GM10847 (cell line): ENCODE data around the gene ABHD12B.

Experiments
- POLR2A ChIP-seq: IDR thresholded peaks from 2 replicates; pipeline ENCODE4 v1.6.1; 2011; ENCODE audit not compliant: insufficient read length; ENCODE audit errors: extremely low read depth

Gene ABHD12B

DNA sequence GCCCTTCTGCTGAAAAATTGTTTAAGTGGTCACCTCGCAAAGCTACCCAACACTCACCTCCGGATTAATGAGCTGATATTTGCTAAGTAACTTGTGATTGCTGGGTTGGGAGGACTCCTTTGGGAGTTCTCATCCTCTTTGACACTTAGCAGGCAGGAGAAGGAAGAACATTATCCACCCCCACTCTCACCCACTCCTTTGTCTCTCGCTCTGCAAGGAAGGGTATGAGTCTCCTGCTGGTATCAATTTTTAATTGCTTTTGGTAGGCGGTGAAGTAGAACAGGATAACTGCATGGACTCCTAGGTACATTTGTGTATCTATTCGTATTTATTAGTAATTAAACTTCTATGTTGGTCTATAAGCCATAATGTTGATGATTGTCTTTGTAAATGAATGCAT is 6.9 kb upstream of the ABHD12B start:
- no peak for TF ChIP-seq POLR2A

DNA sequence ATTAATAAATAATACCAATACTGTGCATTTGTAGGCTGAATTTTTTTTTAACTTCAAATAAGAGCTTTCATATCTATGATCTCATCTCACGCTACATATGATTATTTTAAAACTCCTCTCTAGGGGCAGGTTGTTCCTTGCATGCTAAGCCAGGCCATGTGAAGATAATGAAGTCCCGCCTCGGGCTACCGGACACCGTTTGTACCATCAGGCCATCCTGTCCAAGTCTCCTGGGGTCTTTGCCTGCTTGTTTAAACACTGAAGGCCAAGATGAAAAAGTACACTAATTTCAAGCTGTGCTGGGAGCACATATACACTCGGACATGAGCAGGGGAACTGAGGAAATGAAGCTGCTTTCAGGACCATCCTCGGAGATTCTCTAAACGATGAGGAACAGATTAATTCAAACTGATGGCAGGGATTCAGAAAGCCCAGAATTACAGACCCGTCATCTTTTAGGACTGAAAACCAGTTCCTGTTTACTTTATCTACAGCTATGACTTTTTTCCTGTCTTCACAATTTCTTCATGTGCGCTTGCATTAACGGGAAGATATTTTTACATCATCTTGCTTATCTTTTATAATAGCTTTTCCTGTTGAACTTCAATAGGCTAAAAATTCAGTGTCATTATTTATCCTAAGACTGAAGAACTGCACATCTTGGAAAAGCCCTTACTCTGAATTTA is 6.3 kb upstream of the ABHD12B start:
- TF ChIP-seq POLR2A = no peak

- TF ChIP-seq POLR2A = no peak
Observed at GRCh38 chr14:50871228-50871627, 625 bp upstream of the ABHD12B start.

DNA sequence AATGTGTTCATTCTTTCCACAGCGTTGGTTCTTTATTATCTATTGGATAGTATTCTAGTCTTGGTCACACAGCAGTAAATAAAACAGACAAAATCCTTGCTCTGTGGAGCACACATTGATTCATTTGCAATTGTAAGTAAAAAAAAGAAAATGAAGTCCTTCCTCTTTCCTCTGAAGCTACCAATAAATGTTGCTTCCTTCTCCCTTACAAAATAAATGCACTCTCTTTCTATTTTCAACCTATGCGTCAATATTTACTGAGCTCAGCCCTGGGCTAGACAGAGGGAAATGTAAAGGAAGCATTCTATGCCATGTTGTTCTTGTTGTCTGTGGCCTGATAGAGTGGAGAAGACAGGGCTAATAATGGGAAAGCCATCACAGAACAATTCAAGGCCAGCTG is 2.9 kb downstream of the ABHD12B start:
- TF ChIP-seq POLR2A = no peak

- no peak for TF ChIP-seq POLR2A
Observed at GRCh38 chr14:50875359-50876070, 3.7 kb downstream of the ABHD12B start.

DNA sequence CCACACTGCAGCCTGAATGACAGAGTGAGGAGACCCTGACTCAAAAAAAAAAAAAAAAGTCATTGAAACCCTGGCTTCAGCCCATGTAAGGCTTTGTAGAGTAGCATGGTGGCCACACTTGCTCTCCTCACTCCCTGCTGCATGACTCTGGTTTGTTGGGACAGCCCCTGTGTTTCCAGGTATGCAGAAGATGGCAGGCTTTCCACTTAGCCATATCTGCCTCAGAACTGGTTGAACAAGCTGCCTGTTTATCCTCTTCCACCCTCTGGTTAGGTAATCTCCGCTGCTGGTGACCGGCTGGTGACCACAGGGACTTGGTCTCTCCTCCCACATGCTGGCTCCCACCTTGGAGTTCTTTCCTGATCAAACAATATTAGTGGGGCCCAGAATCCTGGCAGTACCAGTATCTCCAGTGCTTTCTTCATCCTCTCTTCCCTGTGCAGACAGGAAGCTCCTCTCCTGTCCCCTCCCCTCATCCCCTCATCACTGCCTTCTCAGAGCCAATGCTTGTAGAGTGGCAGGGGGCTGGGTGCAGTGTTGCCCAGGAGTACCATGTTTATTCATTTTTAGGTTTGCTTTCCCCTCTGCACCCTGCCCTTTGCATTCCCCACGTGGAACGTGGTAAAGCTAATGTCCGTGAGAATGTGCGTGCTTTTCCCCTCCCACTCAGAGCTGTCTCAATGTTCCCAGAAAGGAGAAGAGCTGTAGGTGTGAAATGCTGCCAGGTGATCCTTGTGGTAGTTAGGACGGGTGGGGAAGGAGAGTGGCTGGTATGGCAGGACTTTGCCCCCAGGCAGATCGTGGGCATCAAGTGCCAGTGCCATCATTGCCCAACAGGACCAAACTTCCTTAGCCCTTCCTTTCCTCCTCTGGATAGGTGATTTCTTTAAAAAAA is 11.3 kb downstream of the ABHD12B start:
- TF ChIP-seq POLR2A = no peak

DNA sequence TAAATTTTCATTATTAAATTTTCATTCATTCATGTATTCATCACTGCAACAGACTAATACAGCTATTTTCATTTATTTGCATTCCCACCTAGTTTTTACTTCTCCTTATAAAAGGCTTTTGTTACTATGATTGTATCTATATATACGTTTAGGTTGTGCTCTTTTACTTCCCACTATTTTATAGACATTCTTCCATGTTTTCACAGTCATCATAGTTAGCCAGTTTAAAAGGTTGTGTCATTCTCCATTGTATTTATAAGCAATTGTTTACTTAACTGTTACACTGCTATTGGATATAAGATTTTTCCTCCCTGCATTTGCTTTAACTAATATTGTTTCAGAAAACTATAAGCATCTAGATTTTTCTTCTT is 12.0 kb downstream of the ABHD12B start:
- TF ChIP-seq POLR2A = no peak

DNA sequence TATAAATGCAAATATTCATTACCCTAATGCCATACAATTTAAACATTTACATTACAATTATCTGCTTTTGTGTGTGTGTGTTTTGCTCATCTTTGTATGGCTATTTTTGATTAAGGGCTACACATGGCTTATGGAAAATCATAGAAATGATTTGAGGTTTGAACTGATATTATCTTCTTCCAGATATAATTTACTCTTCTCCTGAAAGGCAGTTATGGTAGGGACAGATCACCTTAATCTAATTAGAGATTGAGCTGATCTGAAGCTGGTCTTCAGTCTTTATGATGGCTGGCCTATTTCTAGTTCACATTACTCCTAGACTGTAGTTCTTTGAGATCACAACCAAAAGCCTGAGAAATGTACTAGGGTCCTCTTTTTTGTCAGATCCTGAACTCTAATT is 15.6 kb downstream of the ABHD12B start:
- TF ChIP-seq POLR2A = no peak

- no peak for TF ChIP-seq POLR2A
Observed at GRCh38 chr14:50892255-50892654, 20.4 kb downstream of the ABHD12B start.

GRCh38 chr14:50897658-50898175 is 25.9 kb downstream of the ABHD12B start:
- no peak for TF ChIP-seq POLR2A

GRCh38 chr14:50901361-50901760 is 29.5 kb downstream of the ABHD12B start:
- no peak for TF ChIP-seq POLR2A

GRCh38 chr14:50904719-50905118 is 32.9 kb downstream of the ABHD12B start:
- TF ChIP-seq POLR2A = no peak

- TF ChIP-seq POLR2A = no peak
Observed at GRCh38 chr14:50906326-50907065, 34.6 kb downstream of the ABHD12B start.

DNA sequence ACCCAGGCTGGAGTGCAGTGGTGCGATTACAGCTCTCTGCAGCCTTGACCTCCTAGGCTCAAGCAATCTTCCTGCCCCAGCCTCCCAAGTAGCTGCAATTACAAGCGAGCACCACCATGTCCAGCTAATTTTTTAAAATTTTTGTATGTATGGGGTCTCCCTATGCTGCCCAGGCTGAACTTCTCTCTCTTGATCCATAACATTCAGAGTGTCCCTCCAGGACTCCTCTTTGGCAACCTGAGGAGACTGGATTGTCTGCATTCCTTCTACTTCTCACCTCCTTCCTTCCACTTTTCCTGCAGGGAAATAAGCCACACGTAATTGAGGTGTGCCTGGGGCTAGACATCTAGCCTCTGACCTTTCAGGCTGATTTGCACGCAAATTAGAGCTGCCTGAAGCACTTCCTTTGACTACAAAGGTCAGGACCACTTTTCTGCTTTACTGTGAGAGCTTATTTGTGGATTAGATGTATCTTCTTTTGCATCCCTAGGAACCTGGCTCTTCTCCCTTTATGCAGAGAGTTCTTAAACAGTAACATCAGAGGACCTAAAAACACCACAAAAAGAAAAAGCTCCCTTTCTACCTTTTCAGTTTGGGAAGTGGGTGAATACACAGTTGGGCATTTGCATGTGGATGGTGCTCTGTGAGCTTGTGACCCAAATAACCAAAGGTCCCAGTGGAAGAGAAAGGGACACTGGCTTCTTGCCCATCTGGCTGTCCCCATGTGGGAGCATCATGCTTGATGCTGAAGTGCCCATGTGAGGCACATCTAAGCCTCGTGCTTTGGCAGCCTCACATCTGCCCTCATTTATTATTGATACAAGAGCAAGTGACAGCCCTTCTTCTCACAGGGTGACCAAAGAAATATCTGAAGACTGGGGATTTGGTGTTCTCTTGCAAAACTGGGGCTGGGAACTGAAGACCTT is 38.9 kb downstream of the ABHD12B start:
- no peak for TF ChIP-seq POLR2A
